ENCODE results near the gene NUP210.

- TF ChIP-seq CTCF (IDR thresholded peaks at IDR 0.05 in 4 of 5, conservative IDR thresholded peaks at IDR 0.05 in 1 of 5) (no peak), POLR2A (IDR thresholded peaks at IDR 0.05) (no peak)
Measured at GRCh38 chr3:13367728-13368127, 52.4 kb downstream of the NUP210 start.
